ENCODE measurements around the gene CEP41.

CEP41 gene

DNA sequence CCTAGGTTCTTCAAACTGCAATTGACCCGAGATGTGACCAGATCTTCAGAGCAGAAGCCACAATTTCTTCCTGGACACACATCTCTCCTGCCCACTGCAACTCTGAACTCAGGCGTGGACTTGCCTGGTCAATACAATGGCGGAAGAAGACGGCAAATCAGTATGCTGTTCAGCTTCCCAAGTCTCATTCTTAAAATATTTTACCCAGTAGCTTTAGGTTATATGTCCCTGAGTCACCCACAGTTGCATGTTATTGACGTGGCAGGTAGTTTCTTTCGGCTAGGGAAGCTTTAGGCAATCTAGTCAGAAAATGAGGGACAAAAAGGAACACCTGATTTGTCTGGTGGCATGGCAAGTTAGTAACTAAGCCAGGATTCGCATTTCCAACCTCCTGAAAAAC, 22.5 kb downstream of the CEP41 start:
- no peak for DNase-seq (ENCODE audit: low spot score)

DNA sequence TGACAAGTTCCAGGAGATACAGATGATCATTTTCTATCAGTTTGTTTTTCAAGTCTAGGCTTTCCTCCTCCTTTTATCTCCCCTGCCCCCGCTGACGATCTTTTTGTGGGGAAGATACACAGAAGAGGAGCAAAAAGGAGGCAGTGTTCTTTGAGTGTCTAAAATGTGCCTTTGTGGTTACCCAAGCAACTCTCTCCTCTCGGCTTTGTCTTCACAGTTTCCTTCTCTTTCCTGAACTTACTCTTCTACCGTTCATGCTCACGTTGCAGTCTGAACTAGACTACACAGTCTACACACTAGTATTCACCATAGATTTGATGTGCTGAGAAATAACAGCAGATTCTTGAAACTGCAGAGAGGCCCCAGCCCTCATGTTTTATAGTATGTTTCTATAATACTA, 23.6 kb downstream of the CEP41 start:
- DNase-seq (ENCODE audit: low spot score), result no peak

DNA sequence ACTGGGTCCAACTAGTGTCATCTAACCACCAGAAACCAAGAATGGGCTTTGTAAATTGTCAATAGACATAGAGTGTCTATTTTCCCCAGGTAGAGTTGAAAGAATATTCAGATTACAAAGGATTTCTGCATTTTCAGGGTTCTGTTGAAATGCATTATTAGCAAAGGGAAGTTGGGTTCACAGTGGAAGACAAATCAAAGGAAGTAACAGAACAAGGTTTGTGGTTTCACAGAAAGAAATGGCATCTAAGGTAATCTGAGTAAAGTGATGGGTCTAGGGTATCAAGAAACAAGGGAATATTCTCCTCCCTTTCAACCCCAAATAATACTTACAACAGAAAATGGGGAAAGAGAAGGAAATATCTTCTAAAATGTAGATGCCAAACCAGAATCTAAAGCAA, 25.8 kb downstream of the CEP41 start:
- no peak for DNase-seq (ENCODE audit: low spot score)

DNA sequence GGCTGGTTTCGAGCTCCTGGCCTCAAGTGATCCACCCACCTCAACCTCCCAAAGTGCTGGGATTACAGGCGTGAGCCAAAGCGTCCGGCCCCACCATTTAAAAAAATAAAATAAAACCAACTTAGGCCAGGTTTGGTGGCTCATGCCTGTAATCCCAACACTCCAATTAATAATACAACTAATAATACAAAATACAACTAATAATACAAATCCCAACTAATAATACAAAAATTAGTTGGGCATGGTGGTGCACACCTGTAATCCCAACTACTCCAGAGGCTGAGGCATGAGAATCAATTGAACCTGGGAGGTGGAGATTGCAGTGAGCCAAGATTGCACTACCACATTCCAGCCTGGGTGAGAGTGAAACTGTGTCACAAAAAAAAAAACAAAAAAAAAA, 27.6 kb downstream of the CEP41 start:
- no peak for DNase-seq (ENCODE audit: low spot score)

DNA sequence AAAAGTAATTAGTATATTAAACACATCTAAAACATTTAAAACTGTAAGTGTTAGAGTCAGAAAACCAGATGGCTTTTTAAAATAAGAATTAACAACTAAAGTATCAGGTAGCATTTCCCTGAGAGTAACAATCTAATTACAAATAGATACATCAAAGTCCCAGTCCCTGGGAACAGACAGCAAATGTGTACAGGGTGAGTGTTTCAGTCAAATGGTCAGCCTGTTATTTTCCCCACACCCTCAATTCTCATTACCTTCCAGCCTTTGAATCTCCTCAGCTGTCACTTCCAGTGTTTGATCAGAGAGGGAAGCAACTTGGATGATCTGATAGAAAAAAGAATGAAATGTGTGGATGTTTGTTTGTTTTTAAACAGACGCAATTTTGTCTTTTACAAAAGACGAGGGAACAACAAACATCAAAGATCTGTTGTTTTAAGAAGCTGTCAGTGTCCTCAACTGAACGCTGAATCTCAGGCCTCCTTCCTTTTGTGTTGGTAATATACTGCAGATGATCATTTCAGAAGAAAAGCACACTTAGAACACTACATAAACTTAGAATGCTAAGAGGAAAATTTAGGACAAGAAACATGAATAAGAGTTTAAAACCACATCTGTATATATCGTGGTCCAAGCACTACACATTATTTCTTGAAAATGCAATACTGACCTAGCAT, 29.8 kb downstream of the CEP41 start:
- no peak for DNase-seq (ENCODE audit: low spot score)

DNA sequence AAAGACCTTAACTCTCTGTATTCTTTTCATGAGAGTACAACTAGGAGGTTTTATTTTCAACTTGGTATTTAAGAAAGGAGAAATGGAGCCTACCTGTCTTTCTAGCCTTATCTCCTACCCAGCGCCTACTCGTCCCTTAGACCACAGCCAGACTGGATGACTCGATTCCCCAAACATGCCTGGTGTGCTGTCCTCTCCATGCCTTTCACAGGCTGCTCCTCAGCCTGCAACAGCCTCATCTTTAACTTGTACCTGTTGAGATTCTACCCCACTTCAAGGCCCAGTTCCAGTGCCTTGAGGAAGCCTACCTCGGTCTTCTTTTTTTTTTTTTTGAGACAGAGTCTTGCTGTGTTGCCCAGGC, 31.1 kb downstream of the CEP41 start:
- DNase-seq (ENCODE audit: low spot score), result no peak

DNA sequence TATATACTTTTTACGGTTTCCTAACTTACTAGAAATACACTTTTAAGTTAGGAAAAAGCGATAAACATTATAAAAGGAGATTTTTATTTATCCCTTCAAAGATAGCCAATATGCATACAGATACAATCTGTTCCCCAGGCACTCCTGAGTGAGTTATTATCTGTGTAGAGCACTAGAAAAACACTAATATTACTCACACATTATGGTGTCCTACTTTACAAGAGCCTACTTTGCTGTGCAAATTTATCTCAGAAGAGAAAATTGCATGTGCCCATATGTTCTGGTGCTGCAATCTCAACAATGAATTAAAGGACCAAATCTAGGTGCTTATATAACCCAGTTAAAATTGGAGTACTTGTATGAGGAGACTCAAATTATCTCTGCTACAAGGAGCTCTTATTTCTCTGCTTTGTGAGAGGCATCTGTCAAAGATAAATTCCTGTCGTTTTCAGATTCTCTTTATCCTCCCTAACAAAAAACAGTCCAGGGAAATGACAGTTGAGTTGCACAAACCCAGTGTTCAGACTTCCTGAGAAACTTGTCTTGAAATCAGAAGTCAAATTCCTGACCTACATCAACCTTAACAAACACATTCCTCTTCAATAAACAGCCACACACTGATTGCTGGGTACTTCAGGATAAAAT, 31.6 kb downstream of the CEP41 start:
- no peak for DNase-seq (ENCODE audit: low spot score)

DNA sequence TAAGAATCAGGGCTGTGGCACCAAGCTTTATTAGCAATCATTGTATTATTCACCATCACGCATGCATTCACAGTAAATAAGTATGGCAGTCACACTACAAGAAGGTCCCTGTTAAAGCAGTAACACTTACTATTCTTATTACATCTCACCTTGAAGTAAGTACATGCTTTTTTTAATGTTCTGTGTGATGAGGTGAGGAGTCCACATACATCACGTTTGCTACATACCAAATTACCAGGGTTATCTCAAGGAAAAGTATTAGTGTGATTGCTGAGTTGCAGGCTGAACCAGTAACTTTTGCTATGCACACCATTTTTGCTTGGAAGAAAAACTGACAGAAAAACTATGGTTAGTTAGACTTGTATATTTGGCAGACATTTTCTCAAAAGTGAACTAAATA, 35.8 kb downstream of the CEP41 start:
- DNase-seq (ENCODE audit: low spot score), result no peak

DNA sequence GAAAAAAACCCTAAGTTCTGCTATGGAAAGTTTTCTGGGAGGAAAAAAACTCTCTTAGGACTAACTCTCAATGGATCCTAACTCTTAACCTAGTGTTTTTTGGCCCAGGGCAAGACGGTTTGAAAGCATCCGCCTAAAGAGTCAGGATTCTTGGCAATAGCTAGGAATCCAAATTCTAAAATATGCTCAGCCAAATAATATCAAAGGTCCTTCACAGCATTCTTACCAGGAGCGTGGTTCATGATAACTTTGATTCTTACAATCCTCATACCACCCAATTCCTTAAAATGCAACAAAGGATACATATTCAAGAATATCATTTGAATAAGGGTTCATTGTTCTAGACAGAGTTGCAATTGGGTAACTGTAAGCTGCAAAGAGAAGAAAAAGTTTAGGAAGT, 39.2 kb downstream of the CEP41 start:
- DNase-seq (ENCODE audit: low spot score), result no peak

DNA sequence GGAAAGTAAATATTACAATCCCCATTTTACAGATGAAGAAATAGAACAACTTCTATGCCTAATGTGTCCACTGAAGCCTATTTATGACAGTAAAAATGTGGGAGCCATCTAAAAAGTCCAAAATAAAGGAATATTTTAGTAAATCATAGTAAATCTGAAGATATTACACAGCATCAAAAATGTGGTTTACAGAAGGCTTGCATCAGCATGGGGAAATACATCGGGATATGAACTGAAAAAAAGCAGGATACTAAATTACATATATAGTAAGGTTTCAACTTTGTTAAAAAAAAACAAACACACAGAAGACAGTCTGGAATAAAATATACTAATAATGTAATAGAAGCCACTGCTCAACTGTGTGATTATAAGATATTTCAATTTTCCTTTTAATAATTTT, 39.7 kb downstream of the CEP41 start:
- DNase-seq (ENCODE audit: low spot score), result no peak

DNA sequence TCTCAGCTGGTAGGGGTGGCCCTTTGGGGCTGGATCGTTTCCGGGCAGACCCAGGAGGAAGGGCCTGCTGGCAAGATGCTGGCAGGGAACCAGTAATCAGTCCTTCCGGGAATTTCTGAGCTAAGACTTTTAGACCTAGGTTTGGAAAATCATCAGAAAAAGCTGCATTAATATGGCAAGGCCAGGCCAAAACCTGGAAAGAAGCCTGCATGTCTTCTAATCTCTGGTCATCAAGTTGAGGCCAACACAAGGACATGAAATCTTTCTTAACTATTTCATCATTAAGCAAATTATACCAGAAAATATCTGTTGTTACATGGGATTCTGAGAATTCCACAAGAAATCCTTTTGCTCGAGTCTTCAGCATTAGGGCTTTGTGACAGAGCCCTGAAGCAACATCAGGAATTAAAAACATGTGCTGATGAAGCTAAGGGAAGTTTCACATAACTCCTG, 40.7 kb downstream of the CEP41 start:
- DNase-seq (ENCODE audit: low spot score), result no peak

DNA sequence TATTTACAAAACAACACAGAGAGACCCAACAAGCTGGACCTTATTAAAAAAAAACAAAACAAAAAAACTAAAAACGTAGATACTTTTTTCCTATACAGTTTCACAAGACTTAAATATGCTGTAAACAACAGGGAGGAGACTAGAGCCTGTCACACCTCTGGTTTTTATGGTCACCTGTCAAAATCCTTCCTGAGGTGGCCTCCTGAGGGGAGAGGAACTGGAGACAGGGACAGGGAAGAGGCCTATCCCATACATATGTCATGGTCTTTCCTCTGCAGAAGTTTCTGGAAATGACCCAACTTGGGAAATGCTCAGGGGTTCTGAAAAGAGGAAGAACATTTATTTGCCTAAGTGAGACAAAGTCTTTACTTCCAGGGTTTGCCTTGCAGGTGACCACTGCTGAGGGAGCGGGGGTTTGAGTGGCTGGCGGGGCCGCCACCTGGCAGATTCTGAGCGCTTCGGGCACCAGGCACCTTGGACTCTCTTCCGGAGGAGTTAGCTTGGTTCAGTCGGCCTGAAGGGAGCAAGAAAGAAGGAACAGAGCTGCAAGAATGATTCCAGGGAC, 42.2 kb downstream of the CEP41 start:
- no peak for DNase-seq (ENCODE audit: low spot score)

DNA sequence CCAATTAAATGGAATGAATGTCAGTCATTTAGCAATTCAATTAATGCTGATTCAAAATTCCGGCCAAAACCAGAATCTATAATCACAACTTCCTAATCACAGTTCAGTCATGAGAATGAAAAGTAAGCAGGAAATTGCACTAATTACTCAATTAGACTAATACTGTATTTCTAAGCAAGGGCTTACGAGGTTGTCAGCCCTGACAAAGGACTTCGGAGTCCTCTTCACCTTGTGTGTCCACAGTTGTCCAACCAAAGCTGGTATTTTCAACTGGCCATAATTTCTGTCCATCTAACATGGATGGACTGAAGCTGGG, 43.1 kb downstream of the CEP41 start:
- DNase-seq (ENCODE audit: low spot score), result no peak

DNA sequence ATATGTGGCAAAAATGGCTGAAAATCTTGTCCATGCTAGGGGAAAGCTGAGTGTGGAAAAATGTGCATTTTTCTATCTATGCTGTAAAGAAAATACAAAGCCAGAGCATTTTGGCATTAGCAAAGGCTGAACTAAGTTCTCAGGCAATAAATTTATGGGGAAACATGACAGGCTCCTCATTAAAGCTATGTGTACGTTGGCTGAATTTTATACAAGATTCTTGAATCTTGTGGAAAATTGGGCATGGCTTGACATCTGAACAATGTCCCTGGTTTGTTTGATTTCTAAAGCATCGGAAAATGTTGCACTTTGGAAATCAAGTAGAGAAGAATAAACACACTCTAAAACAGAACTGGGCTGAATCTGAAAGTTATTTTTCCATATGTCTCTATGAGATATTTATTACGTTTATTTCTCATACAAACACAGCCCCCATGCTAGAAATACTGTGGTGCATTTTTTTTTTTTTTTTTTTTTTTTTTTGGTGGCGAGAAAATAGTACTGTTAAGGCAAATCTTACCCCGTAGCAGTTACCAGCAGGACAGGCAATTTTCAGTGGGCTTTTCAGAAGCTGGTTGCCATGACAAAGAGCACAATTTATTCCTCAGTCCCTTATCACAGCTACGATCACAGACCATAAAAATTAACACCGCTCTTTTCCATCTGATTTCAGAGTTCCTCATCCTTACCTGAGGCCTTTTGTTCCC, 43.6 kb downstream of the CEP41 start:
- no peak for DNase-seq (ENCODE audit: low spot score)

DNA sequence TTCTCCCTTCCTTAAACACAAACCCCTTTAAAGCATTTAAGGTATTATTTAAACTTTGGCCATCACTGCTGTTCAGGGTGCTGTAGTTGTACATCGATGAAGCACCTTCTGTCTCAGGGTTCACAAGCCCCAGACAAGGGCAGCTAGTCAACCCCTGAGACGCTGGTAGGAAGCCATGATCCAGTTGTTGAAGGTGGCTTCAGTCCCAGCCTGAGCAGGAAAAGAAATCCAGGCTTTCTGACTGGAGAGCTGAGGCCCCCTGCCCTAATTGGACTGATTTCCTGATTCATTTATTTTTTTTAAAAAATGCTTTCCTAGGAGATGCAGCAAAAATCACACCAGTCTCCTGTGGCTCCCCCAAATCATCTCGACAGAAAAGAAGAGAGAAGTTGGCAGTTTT, 44.7 kb downstream of the CEP41 start:
- DNase-seq (ENCODE audit: low spot score), result no peak

DNA sequence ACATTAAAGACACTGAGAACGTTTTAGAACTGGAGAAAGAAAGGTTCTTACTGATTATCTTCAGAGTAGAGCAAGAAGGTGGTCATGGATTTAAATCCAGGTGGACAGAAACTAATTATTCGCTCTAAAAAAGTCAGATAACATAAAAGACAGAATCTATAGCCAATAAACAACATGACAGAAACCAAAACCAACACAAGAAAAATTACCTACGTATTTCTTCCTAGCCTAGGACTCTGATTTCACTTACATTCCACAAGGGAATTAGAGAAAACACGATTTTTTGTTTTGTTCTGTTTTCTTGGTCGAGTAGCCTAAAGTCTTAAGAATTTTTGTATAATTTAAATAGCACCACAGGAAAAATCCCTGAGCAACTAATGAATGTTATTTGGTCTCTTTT, 45.4 kb downstream of the CEP41 start:
- no peak for DNase-seq (ENCODE audit: low spot score)

DNA sequence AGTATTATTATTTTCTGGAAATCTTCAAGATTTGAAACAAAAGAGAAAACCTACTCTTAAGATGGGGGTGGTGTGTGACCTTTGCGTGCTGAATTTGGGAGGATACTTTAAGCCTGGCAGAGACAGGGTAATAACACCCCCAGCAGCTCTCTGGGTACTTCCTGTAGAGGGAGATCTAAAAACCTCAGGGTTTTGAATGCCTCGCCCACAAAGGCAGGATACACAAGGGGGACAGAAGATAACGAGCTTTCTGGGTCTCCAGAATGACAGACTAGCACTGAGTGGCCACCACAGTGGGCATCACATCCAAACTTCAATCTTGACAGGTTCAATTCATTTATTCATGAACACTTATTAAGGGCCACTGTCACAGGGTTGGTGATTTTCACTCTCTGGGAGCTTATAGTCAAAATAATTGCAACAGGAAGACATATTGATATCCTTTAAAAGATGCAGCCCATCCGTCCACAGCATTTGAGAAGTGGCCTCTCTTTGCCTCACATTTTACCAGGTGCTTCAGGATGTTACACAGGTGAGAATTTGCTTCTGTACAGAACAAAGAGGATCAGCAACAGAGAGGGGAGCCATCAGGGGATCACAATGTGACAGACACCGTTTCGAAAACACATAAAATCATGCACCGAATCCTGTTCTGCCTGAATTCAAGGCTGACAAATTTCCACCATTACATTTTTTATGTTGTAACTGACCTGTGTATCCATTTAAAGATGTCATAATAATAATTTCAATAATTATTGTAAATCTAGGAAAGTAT, 46.2 kb downstream of the CEP41 start:
- DNase-seq (ENCODE audit: low spot score), result no peak

DNA sequence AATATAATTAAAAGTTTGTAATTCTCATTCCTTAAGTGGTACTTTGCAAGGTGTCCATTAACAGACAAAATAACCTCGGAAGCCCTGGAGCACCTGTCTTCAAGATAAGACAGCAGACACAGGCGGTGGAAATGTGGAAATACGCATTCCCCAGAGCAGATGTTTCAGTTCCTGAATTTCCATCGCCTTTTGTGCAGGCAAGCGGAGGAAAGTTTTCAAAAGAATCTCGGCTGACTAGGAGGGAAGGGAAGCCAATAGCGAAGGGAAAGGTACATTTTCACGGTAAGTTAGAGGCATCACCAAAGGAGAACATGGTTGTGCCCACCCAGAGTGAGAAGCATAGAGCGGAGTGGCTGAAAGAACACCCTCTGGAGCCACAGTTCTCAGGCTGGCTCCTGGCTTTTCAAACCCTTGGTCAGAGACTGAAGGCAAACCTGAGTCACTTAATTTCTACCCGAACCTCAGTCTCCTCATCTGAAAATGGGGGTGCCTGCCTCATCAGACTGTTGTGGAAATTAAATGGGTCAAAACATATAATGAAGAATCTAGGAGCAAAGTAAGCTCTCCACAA, 46.9 kb downstream of the CEP41 start:
- no peak for DNase-seq (ENCODE audit: low spot score)

DNA sequence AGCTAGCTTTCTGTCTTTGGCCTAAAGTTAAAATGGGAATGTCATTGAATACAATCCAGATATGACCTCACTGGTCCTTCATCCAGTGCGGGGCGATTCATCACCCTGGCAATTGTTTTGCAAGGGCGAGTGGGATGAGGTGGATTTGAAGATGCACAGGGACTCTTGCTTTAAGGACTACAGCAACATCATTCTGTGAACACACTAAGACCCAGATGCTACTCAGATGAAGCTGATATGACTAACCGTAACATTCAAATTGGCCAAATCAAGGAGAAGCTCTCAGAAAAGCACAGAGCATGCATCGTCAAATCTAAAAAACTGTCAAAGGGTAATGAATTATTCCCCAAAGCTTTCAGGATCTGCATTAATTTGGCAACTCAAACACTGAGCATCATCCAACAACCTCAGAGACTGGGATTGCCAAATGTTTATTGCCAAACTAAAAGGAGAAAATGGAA, 47.7 kb downstream of the CEP41 start:
- no peak for DNase-seq (ENCODE audit: low spot score)

DNA sequence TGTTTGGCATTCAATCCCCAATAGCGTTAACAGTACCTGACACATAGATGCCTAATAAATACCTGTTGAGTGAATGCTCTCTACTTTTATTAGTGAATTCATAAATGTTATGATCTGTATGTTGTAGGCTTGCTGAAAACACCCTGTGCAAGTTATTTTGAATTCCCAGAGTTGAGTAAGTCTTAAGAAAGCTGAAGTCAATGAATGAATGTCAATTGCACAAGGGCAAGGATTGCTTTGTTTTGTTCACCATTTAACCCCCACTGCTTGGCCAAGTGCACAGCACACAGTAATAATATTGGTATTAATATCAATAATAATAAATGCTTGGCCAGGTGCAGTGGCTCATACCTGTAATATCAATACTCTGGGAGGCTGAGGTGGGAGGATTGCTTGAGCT, 50.3 kb downstream of the CEP41 start:
- DNase-seq (ENCODE audit: low spot score), result no peak

DNA sequence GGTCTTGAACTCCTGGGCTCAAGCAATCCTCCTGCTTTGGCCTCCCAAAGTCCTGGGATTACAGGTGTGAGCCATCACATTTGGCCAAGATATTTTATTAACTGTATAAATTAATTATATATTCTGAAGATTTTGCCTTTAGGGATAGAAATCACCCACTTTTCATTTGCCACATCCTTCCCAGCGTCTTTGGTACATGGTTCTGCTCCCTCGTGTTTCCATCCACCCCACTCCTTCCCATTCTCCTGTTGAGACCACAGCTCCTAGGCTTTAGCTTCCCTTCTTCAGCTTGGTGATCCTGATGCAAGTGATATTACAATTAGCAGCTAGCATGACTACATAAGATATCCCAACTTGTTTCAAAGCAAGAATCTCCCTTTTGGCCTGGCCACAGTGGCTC, 52.1 kb downstream of the CEP41 start:
- DNase-seq (ENCODE audit: low spot score), result no peak
